ENCODE data around the gene BASP1.

The BASP1 gene, protein sequence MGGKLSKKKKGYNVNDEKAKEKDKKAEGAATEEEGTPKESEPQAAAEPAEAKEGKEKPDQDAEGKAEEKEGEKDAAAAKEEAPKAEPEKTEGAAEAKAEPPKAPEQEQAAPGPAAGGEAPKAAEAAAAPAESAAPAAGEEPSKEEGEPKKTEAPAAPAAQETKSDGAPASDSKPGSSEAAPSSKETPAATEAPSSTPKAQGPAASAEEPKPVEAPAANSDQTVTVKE

DNA sequence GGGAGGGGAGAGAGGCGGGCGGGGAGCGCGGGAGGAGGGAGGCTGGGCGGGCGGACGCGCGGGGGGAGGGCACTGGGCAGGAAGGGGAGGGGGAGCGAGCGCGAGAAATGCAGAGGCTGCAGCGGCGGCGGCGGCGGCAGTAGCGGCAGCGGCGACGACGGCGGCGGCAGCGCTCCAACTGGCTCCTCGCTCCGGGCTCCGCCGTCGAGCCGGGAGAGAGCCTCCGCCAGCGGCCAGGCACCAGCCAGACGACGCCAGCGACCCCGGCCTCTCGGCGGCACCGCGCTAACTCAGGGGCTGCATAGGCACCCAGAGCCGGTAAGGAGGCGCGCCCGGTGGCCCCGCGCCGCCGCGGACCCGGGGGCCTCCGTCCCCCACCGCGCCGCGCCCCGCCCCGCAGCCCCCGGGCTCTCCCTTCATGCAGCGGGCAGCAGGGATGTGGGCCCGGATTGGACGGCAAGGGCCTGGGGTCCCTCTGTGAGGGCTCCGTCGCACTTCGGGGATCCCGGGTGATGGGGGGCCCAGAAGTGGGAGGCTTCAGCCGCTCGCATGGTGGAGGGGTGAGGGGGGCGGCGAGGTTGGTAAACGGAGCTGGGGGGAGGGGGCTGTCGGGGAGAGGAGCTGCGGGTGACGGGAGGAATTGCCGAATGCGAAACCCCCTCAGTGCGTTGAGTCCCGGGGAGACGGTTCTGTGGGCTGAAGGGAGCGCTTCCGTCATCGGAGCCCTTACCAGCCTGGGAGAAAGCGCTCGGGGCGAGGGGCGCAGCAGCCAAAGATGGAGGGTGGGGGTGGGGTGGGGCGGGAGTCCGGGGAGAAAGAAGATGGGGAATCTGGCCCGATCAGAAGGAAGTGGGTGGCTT is at the start of gene BASP1:
TSS of gene BASP1 (plus strand) at position 139 of the 860 bp plus-strand sequence. CDS start 57,586 bp downstream, outside the sequence.
- peak; percentile 83 for DNase-seq

DNA sequence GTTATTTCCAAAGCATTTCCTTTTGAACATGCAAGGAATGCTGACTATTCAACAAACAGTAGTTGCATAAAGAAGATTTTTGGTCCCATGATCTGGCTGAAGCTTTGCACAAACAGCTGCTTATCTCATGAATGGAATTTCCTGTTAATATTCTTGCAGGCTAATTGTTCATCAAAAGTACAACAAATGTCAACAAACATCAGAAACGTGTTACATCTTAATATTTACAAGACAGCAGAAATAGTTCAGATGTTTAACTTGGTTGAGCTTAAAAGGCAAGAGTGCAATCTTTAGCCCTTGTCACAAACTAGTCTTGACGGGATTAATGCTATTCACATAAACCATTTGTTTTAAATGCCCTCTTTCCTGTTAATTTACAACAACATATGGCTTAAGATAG is 47.9 kb upstream of the BASP1 start:
- peak; percentile 72 for DNase-seq

DNA sequence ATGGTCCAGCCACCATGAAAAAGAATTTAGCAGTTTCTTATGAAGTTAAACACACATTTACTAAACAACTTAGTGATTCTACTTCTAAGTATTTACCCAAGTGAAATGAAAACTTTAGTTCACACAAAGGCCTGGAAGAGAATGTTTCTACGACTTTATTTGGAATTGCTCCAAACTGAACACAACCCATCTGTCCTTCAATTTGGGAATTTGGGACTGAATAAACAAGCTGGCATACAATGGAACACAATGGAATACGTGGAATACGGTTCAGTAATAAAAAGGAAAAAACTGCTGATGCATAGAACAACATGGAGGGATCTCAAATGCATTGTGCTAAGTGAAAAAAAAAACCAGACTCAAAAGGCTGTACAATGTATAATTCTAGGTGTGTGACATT is 44.6 kb upstream of the BASP1 start:
- DNase-seq = no peak

DNA sequence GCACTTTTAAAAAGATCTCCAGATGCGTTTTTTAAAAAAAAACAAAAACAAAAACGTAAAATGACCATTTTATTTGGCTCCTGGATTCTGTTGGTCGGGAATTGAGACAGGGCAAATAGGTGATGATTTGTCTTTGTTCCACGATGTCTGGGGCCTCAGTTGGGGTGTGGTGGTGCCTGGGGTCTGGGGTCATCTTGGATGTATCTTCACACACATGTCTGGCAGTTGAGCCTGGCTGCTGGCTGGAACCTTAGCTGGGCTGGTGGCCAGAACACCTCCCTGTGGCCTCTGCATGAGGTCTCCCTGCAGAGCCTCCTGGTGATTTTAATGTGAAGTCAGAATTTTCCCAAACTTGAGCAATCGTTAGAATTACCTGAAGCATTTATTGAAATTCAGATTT is 42.5 kb upstream of the BASP1 start:
- DNase-seq = no peak

DNA sequence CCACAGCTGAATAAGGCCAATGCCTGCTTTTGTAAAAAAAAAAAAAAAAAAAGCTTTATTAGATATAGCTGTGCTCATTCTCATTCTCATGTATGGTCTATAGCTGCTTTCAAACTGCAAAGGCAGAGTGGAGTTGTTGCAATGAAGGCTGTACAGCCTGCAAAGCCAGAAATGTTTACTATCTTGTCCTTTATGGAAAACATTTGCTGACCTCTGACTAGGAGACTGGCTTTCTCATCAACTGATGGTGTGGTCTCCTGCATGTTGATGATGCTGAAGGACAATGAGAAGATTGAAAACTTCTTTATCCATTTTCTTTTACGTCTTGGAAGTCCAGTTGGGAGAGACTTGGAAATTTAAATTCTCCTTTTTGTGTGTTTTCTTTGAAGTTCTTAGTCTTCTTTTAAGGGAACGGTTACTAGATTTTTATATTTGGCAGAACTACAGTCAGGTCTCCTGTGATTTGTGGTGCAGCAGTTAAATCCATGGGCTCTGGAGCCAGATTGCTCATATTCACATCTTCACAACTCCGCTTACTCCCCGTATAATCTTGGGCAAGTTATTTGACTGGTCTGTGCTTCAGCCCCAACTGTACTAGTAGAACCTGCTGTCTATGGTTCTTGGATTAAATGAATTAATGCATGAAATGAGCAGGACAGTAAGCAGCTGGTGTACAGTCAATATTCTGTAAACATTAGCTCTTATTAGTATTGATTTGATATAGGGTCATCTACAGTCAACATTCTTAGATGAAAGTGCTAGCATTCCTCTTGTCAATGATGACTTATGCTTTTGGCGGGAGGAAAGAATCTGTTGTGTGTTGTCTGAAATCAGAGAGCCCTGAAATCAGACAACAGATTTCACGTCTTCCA is 39.7 kb upstream of the BASP1 start:
- peak; percentile 20 for DNase-seq

DNA sequence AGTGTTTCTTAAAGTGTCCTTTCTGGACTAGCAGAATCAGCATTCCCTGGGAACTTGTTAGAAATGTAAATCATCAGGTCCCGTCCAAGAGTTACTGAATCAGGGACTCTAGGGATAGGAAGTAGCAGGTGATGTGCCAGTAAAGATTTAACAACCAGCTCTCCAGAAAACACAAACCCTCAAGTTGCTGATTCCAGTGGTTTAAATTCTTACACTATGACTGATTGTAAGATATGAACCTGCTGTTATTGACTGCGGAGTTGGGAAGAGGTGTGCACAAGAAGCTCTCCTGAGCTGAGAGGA is 39.1 kb upstream of the BASP1 start:
- no peak for DNase-seq

DNA sequence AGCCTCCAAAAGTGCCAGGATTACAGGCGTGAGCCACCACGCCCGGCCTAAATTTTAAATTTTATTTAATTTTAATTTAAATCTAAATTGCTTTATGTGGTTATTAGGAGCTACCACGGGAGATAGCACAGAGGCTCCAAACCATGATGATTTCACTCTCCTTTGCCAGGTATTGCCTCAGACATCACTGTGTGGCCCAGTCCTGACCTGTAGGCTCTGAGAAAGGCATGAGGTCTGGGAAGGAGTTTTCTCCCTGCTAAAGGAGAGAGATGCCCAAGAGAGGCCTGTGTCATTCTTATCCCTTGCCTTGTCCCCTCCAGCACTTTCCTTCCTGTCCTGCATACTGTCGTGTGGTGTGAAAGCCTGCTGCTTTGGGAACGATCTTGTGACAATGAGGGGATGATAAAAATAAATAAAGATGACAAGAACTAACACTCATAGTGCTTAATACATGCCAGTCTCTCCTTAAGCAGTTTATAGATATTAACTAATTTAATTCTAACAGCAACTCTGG is 37.0 kb upstream of the BASP1 start:
- no peak for DNase-seq

DNA sequence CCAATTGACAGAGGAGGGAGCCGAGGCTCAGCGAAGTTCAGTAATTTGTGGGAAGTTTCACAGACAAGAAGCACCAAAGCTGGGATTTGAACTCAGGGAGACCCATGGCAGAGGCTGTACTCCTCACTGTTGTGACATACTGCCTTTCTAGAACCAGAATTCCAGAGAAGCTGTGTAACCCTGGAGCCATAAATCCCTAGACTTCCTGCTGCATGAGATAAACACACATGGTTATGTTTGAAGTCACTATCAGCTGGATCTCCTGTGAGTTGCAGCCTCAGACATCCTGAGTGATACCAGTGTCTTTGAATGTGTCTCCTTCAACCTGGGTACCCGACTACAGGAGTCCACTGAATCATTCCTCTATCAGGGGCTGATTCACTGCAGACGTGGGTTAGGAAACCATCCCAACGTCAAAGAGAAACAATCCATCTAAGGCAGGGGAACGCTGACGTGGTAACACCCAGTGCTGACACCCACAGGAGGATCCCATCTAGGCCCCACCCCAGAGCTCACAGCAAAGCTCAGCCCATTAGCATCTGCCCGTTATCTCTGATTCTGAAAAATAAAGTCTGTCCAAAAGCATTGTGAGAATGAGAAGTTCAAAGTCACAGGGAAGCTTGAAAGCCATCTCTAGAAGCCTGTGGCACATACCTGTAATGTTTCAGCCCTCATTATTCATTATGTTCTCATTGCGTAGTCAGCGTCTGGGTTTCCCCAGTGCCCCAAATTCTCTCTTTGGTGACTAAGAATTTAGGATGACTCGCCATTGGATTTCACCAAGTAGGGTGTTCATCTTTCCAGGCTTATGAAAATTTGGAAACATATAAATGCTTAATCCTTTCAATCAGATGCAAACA is 36.3 kb upstream of the BASP1 start:
- DNase-seq = peak; percentile 99

DNA sequence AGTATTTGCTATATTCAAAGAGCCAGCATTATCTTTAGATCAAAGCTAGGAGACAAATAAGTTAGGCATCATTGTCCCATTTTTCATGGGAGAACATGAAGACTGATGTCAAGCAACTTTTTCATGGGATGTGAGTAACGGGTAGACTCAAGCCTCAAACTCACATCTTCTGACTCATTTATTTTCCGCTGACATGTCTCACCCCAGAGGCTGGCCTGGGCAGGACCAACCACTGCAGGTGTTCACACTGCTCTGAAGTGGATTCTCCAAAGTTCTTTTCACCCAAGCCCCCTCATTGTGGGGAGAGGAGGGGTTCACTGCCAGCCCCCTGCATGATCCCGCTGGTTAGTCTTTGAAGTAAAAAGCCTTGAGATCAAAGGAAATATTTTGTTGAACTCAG is 34.9 kb upstream of the BASP1 start:
- DNase-seq = peak; percentile 52

DNA sequence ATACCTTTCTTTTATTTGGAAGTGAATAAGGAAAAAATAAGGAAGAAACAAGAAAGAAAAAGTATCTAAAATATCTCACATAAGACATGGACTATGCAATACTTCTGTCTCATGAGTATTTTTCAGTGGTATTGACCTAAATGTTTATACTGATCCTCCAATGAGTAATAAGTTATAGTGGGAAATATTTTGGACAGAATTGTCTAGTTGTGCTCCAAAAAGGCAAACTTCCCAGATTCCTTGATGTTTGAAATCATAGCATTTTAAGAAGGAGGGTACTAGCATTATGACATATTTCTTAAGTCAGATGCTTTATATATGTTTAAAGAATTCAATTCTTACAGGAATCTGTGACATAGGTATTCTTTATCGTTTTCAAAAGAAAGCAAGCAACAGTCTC is 34.5 kb upstream of the BASP1 start:
- no peak for DNase-seq

DNA sequence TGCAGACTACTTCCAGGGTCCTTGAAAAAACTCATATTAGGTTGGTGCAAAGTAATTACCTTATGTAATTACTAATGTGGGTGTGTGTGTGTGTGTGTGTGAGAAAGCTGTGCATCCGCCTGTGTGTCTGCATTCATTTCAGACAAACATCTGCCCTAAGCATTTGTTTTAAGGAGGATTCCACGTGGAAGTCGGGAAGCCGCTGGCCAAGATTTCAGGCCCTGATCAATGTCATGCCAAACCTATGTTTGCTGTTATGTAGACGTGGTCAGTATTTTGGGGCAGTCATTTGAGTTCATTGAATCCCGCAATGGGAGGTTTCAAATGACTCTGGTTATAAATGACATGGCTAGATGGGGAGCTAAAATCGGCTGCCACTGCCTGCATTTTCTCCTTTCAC is 33.6 kb upstream of the BASP1 start:
- DNase-seq = no peak

DNA sequence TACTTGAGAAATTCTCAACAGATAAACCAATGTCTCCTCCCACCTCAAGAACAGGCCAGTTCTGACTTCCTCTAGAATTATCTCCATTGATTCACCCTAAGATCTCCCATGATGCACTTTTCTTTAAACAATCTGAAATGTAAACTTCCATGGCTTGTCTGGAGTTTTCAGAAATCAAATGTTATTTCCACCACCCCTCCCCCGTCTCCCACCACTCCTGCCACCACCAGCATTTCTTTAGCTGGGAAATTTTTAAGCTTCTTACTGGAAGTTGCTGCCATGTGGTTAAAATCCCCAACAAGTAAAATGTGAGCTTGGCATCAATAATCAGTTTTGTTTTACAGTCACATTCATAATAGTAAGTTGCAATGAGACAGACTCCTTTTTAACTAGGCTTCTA is 32.8 kb upstream of the BASP1 start:
- DNase-seq = no peak

DNA sequence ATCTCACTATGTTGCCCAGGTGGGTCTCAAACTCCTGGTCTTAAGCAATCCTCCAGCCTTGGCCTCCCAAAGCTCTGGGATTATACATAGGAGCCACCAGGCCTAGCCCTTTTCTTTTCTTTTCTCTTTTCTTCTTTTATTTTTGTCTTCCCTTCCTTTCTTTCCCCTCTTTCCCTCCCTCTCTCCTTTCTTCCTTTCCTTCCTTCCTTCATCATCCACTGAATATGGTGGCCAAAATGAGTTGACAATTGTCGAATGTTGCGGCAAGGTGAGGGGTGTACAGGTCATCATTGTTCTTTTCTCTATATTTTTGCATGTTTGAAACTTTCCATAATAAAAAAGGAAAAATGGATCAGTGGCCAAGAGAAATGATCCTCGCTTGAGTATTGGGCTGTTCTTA is 32.1 kb upstream of the BASP1 start:
- DNase-seq = no peak

DNA sequence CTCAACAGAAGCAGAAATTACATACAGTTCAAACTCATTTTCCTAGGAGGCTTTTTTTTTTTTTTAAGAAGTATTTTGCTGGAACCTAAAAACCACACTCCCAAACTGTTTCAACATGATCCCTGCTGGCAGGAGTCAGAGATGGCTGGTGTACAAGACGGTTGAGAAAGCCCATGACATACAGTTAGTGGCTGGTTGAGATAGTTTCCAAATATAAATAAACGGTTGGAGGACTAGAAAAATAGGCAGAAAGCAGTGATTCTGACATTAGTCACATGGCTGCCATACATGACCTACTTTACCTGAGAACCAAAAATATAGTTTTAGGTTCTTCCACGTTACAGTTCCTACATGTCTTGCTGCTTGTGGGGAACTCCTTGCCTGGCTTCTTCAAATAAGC is 31.7 kb upstream of the BASP1 start:
- peak; percentile 69 for DNase-seq

DNA sequence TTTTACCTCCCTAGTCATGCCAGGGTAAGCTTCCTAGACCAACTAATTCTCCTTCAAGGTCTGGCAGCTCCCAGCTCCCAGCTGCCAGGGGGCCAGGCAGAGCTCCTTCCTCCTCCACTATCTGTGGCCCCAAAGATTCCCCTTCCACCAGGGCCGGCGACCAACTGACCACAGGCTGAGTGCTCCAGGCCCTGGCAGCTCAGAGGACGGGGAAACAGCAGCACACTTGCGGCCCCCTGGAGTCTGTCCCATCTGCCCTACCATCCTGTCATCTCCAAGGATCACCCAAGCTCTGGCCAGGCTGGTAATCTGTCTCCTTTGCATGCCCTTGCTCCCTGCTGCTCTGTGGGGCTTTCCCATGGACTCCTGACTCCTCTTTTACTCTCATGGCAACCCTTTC is 31.2 kb upstream of the BASP1 start:
- DNase-seq = no peak

DNA sequence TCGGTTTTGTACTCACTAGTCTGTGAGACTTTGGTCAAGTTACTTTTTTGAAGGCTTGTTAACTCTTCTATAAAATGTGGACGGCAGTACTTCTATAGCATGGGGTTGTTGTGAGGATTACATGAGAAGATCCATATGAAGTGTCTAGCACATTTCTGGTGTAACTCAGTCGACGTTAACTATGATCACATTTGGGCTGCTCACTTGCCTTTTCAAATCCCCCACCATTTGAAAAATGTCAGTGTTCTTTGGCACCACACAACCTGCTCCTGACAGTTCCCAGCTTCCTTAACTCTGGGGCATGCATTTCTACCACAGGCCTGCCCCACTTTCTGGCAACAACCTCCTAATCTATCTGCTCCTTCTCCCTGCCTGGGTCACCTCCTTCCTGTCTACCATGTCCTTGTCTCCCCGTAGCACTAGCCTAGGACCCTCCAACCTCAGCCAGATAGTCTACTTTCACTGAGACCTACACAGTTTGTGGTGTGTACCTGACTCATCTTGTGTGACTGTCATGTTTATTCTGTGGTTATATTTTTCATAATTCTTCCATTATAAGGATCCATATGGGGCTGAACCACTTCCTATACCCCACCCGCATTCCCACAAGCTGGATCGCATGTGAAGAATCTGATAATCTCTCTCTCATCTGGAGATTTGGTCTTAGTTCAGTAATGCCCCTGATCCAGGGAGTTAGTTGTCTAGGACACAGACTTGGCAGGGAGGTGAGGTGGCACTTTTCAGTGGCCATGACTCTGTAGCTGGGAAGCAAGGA is 30.2 kb upstream of the BASP1 start:
- peak; percentile 77 for DNase-seq

DNA sequence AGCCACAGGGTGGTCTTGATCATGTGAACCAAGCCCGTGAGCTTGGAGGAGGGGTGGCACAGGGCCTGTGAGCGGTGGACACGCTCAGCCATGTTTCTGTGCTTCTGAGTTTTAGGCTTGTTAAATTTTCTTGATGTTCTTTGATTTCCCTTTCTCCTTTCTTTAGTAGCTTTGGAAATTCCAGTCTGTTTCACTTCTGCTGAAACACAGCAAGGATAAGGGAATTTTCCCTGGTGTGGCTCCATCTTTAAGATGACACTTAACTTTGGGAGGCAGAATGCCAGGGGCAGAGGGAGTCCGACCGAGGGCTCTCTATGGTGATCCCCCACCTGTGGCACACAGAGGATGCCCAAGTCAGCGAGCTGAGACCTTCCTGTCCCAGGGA is 29.7 kb upstream of the BASP1 start:
- no peak for DNase-seq

DNA sequence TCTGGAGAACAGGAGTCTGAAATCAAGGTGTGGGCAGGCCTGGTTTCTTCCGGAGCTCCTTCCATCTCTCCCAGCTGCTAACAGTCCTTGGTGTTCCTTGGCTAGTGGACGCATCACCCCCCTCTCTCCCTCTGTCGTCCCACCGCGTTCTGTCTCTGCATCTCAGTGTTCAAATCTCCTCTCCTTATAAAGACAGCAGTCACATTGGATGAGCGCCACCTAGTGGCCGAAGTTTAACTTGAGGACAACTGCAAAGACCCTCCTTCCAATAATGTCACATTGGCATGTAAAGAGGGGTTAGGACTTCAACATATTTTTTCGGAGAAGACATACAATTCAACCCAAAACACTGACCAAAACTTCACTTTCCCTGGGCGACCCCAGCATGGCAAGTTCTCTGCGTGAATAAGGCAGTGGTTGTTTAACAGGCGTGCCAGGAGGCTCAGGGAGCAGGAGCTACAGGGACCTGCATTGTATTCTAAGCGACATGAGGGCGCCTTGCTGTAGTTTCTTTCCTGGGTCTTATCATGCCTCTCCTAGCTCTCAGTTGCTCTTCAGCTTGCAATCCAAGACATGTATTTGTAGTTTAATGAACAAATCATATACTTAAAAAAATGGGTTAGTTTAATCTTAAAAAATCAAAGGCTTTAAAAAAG is 27.9 kb upstream of the BASP1 start:
- peak; percentile 83 for DNase-seq

DNA sequence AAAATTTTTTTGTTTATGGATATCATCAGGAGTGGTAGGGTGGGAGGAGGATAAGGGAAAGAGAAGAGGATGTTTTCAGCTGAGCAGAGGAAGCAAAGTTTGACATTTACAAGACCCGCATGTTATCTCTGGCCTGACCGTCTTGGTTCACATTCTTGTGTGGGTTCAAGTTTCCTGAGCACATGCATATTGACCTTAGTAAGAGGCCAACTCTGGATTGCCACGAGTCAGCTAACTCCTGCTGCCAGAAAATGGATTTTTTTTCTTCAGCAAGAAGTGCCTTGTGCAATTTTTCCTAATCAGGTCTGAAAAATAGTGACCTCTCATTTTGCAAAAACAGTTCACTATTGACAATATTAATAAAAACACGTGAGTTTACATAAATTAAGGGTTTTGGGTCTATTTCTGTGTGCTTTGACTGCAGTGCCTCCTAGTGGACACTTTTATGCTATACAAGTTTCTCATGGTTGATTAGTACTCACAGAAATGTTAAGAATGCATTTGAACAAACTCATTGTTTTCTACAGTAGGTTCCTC is 27.1 kb upstream of the BASP1 start:
- DNase-seq = peak; percentile 78

DNA sequence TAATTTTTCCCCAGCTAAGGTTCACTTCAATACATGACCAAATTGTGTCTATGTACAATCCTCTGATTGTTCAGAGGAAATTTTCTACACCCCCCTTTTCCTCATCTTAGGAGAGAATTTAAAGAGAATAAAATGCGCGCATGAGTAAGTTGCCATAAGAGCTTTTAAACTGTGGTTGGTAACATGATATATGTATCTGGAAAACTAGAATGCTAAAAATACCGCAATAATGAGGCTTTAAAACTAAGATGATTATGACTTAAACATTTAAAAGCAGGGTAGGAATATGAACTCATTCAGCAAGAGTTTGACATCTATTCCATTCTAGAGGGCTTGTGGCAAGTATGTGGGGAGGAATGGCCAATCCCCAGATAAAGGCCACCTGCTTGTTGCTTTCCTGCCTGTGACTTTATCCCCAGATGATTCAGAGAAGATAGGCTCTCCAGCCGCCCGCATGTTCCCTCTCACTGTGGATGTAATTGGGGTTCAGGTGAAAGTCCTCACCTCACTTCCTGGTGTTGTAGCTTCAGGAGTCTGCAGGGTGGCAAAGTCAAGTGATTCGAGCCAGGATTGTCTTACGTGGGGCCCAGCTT is 26.5 kb upstream of the BASP1 start:
- DNase-seq = no peak
